Activated B cell treated with CpG ODN at 0.5 μM for 24 hours (primary cell): ENCODE measurements around the gene CD300H. TPM values are rescaled to one million over a fixed set of nuclear protein-coding genes. Genes with fewer than 3 reads are reported as not detected.

Source experiments
- ATAC-seq: fragments of 200-7000 bp; cut with Tn5 transposase; one replicate; pipeline ENCODE4 v1.10.0; 2021; ENCODE audit warnings: low read depth, mild to moderate bottlenecking, moderate library complexity
- CTCF ChIA-PET: fragments of 350-600 bp; sonication (Branson Sonifier 250); formaldehyde crosslinking; loops from one replicate; lab custom pipeline; 2021; ENCODE audit warnings: antibody characterized with exemption; lab: Charles Lee
- POLR2A ChIA-PET: fragments of 350-600 bp; sonication (Branson Sonifier 250); formaldehyde crosslinking; loops from one replicate; lab custom pipeline; 2021; ENCODE audit warnings: antibody characterized with exemption; lab: Charles Lee
- DNase-seq: peaks from one replicate; pipeline ENCODE4 v3.0.0; 2022
- H3K27ac Mint-ChIP-seq: one replicate; pipeline ENCODE4 v1.8.0; 2020; ENCODE audit warnings: mixed read lengths
- H3K27me3 Mint-ChIP-seq: one replicate; pipeline ENCODE4 v1.8.0; 2021; ENCODE audit warnings: mixed read lengths
- H3K36me3 Mint-ChIP-seq: one replicate; pipeline ENCODE4 v1.8.0; 2021; ENCODE audit warnings: low read depth, mixed read lengths
- H3K4me1 Mint-ChIP-seq: one replicate; pipeline ENCODE4 v1.8.0; 2021; ENCODE audit warnings: mixed read lengths
- H3K4me3 Mint-ChIP-seq: one replicate; pipeline ENCODE4 v1.8.0; 2020; ENCODE audit warnings: mild to moderate bottlenecking, mixed read lengths
- H3K9me3 Mint-ChIP-seq: one replicate; pipeline ENCODE4 v1.8.0; 2020; ENCODE audit warnings: mixed read lengths
- intact Hi-C: fragments of 100-400 bp; cut with micrococcal nuclease; formaldehyde crosslinking; loops from one replicate; pipeline ENCODE4 v1.15.1; 2024
- total RNA-seq: library from RNA; stranded (reverse); gene quantifications from 2 replicates; pipeline ENCODE4 v1.2.3, GENCODE V29; 2022
- TF ChIP-seq, protein P1 (sequence below): fragments of 200-600 bp; IDR thresholded peaks from one replicate; pipeline ENCODE4 v1.8.0; 2022; ENCODE audit warnings: antibody characterized with exemption, mild to moderate bottlenecking

CD300H gene
- total RNA-seq: not detected in 2 replicates

DNA sequence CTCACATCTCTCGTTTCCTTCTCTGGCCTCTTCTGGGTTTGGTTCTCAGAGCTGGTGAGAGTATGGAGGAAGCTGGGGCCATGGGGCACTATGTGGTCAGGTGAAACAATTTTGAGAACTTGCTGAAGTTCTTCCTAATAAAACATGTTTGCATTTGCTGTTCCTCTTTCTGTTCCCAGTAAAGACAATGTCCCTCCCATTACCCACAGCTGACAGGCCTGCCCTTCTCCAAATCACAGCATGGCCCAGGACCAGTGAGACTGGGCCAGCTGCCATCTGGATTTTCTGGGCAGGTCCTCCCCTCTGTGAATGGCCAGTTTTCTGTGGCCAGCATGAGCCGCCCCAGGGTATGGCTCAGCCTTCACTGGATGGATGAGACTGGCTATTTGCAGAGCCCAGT, at the start of gene CD300H:
TSS of gene CD300H (minus strand) at position 113 of the 400 bp plus-strand sequence.
- Mint-ChIP-seq H3K27me3 (peaks cover 41% of the 10 kb centered on the region), H3K4me3 (no peak within 1 kb of the TSS)
- intact Hi-C loops: loop anchor here (5.0 kb wide), 1 partner anchor 295 kb away; no protein-coding TSS in a partner anchor

DNA sequence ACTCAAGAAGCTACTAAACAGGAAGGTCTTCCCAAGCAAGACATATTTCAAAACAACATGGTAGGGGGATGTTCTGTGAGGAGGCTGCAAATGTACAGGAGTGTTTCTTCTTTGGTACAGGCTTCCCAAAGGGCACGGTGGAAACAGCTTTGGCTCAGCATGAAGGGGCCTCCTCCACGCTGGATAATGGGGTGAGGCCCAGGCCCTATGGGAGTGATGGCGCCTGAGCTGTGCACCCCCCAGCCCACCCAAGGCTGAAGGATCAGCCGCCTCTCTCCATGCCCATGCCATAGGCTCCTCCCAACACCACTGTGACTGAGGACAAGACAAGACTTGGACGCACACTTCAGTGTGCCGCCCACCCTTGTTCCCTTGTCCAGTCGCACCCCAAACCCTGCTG, 49.4 kb upstream of the CD300H start:
- peaks cover 34% of the 10 kb centered on the region for H3K27me3 Mint-ChIP-seq
- H3K9me3 Mint-ChIP-seq: no peaks in the 10 kb centered on the region
- ATAC-seq (no peak), DNase-seq (no peak)
- POLR2A ChIA-PET: no interaction called here
- no peak overlapping the region for H3K27ac Mint-ChIP-seq
- H3K36me3 Mint-ChIP-seq: no peaks in the 10 kb centered on the region
- TF ChIP-seq, protein P1, sequence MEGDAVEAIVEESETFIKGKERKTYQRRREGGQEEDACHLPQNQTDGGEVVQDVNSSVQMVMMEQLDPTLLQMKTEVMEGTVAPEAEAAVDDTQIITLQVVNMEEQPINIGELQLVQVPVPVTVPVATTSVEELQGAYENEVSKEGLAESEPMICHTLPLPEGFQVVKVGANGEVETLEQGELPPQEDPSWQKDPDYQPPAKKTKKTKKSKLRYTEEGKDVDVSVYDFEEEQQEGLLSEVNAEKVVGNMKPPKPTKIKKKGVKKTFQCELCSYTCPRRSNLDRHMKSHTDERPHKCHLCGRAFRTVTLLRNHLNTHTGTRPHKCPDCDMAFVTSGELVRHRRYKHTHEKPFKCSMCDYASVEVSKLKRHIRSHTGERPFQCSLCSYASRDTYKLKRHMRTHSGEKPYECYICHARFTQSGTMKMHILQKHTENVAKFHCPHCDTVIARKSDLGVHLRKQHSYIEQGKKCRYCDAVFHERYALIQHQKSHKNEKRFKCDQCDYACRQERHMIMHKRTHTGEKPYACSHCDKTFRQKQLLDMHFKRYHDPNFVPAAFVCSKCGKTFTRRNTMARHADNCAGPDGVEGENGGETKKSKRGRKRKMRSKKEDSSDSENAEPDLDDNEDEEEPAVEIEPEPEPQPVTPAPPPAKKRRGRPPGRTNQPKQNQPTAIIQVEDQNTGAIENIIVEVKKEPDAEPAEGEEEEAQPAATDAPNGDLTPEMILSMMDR: no peak
- no peak overlapping the region for H3K4me3 Mint-ChIP-seq
- peaks cover 13% of the 10 kb centered on the region for H3K4me1 Mint-ChIP-seq
- intact Hi-C loops: no loop called here
- CTCF ChIA-PET: no interaction called here

More for the DNA sequence above, at the start of gene CD300H:
- ChIA-PET POLR2A (no interaction called here), CTCF (interaction anchor here (1.2 to 3.3 kb wide), 8 partner anchors 9 to 391 kb away, joined by 3 to 21 read pairs (median 6); partner anchors contain the start of gene RAB37)
- TF ChIP-seq, protein P1: no peak
- ATAC-seq: no peak
- Mint-ChIP-seq H3K9me3 (no peaks in the 10 kb centered on the region), H3K36me3 (no peaks in the 10 kb centered on the region), H3K4me1 (peaks cover 3% of the 10 kb centered on the region), H3K27ac (no peak within 1 kb of the TSS)
- DNase-seq: no peak

DNA sequence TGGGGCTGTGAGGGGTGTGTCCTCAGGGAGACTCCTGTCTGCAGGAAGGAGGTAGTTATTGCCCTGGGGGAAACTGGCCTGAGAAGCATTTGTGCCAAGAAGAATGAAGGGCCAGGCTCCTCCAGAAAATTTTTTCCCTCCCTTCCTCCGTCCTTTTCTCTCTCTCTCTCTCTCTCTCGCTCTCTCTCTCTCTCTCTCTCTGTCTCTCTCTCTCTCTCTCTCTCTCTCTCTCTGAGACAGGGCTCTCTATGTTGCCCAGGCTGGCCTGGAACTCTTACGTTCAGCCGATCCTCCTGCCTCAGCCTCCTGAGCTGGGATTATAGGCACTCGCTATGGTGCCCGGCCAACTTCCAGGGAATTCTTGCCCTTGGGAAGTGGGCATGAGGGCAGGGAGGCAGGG, 44.7 kb upstream of the CD300H start:
- H3K27ac Mint-ChIP-seq: no peak overlapping the region
- intact Hi-C loops: no loop called here
- ChIA-PET CTCF (interaction anchor here (0.9 to 1.4 kb wide), 2 partner anchors 12 to 45 kb away, joined by 3 read pairs; no protein-coding TSS in a partner anchor), POLR2A (interaction anchor here (1.1 kb wide), 1 partner anchor 29 kb away, joined by 3 read pairs; no protein-coding TSS in a partner anchor)
- peaks cover 2% of the 10 kb centered on the region for H3K9me3 Mint-ChIP-seq
- ATAC-seq (no peak), DNase-seq (no peak)
- H3K36me3 Mint-ChIP-seq: no peaks in the 10 kb centered on the region
- no peak overlapping the region for H3K4me3 Mint-ChIP-seq
- peaks cover 13% of the 10 kb centered on the region for H3K4me1 Mint-ChIP-seq
- TF ChIP-seq, protein P1: no peak
- peaks cover 19% of the 10 kb centered on the region for H3K27me3 Mint-ChIP-seq

DNA sequence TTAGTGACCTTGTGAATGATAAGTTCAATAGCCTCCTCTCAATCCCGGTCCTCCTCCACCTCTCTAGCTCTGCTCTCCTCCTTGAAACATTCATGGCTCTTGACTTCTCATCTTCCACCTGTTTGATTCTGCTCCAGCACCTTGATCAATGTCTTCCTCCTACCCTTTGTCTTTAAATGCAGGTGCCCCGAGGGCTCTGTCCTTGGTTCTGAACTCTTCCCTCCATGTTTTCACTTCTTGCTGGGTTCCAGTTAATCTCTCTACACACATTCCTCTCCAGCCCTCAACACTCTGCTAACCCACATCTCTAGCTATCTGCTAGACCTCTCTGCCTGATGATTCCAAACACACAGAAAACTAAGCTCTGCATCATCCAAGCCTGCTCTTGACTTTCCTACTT, 42.8 kb upstream of the CD300H start:
- Mint-ChIP-seq H3K27ac (no peak overlapping the region), H3K4me3 (no peak overlapping the region), H3K4me1 (peaks cover 17% of the 10 kb centered on the region), H3K27me3 (peaks cover 8% of the 10 kb centered on the region), H3K36me3 (no peaks in the 10 kb centered on the region), H3K9me3 (peaks cover 5% of the 10 kb centered on the region)
- TF ChIP-seq, protein P1: no peak
- ChIA-PET POLR2A (interaction anchor here (1.1 kb wide), 1 partner anchor 23 kb away, joined by 3 read pairs; no protein-coding TSS in a partner anchor), CTCF (no interaction called here)
- DNase-seq (no peak), ATAC-seq (no peak)
- intact Hi-C loops: loop anchor here (2.0 kb wide), 1 partner anchor 17 kb away; the partner anchor contains the start of gene CD300LD

DNA sequence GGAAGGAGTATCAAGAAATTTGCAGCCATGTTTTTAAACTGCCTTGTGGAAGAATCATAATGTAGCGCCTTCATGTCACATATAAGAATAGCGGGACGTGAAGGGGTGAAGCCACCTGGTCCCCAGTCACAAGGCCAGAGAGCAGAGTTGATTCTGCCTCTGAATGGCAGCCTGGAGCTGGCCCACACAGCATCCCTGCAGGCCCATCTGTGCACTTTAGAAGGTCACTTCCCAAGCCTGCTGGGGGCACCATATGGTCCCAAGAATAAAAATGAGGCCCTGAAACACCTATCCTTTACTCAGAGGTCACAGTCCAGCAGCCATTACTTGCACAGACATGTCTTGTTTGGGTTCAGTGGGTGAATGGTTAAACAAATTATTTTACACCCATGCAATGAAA, 41.2 kb upstream of the CD300H start:
- TF ChIP-seq, protein P1: no peak
- DNase-seq (no peak), ATAC-seq (no peak)
- POLR2A ChIA-PET: no interaction called here
- Mint-ChIP-seq H3K9me3 (peaks cover 5% of the 10 kb centered on the region), H3K27me3 (peaks cover 4% of the 10 kb centered on the region), H3K27ac (no peak overlapping the region), H3K36me3 (no peaks in the 10 kb centered on the region), H3K4me3 (no peak overlapping the region), H3K4me1 (peaks cover 33% of the 10 kb centered on the region)
- intact Hi-C loops: no loop called here
- CTCF ChIA-PET: no interaction called here
